HEK293T (cell line): ENCODE data around the gene KCND3.

Experiments
- BHLHE40 ChIP-seq: fragments of 450-650 bp; IDR thresholded peaks from 2 replicates; pipeline ENCODE4 v1.6.1; 2016; ENCODE audit warnings: mild to moderate bottlenecking, moderate library complexity, borderline replicate concordance
- CTBP1 ChIP-seq: fragments of 450-650 bp; IDR thresholded peaks from 2 replicates; pipeline ENCODE4 v1.6.1; 2016; ENCODE audit warnings: borderline replicate concordance
- FOXK2 ChIP-seq: fragments of 450-650 bp; IDR thresholded peaks from 2 replicates; pipeline ENCODE4 v1.6.1; 2016; ENCODE audit warnings: mild to moderate bottlenecking
- HDGF ChIP-seq: fragments of 450-650 bp; IDR thresholded peaks from 2 replicates; pipeline ENCODE4 v1.6.1; 2017; ENCODE audit warnings: antibody characterized with exemption, borderline replicate concordance
- LEF1 ChIP-seq: fragments of 450-650 bp; IDR thresholded peaks from 2 replicates; pipeline ENCODE4 v1.6.1; 2017; ENCODE audit warnings: mild to moderate bottlenecking, borderline replicate concordance
- NFRKB ChIP-seq: fragments of 450-650 bp; IDR thresholded peaks from 2 replicates; pipeline ENCODE4 v1.6.1; 2016; ENCODE audit warnings: mild to moderate bottlenecking, moderate library complexity
- SUZ12 ChIP-seq: fragments of 450-650 bp; IDR thresholded peaks from 2 replicates; pipeline ENCODE4 v1.6.1; 2016; ENCODE audit warnings: mild to moderate bottlenecking
- ZNF384 ChIP-seq: fragments of 450-650 bp; IDR thresholded peaks from 2 replicates; pipeline ENCODE4 v1.6.1; 2016
- TF ChIP-seq, protein P1 (sequence below): fragments of 450-650 bp; IDR thresholded peaks from 2 replicates; pipeline ENCODE4 v1.6.1; 2016

DNA sequence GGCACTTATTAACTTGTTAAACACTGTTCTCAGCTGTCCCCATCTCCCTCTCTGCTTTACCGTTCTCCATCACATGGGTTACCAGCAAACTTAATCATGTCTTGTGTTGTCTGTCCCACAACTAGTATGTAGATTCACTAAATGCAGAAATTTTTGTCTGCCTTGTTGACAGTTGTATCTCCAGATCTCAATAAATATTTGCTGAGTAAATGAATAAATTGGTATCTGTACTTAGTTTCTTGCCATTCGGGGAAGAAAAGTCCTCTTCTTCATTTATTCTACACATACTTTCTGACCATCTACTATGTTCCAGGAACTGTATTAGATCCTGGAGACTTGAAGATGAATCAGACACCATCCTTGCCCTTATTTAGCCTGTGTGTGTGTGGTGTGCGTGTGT, 97.9 kb downstream of the KCND3 start:
- TF ChIP-seq LEF1, result no peak
- no peak for TF ChIP-seq HDGF
- TF ChIP-seq SUZ12, result no peak
- no peak for TF ChIP-seq BHLHE40
- TF ChIP-seq CTBP1, result no peak
- TF ChIP-seq ZNF384, result no peak
- TF ChIP-seq FOXK2, result no peak
- TF ChIP-seq NFRKB, result no peak
- TF ChIP-seq, protein P1, sequence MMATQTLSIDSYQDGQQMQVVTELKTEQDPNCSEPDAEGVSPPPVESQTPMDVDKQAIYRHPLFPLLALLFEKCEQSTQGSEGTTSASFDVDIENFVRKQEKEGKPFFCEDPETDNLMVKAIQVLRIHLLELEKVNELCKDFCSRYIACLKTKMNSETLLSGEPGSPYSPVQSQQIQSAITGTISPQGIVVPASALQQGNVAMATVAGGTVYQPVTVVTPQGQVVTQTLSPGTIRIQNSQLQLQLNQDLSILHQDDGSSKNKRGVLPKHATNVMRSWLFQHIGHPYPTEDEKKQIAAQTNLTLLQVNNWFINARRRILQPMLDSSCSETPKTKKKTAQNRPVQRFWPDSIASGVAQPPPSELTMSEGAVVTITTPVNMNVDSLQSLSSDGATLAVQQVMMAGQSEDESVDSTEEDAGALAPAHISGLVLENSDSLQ, result no peak
